Left ventricle myocardium inferior (tissue), 1 donor: ENCODE data around the gene TPO. TPM values are rescaled to one million over a fixed set of nuclear protein-coding genes. Genes with fewer than 3 reads are reported as not detected.

Experiments
- DNase-seq: peaks from one replicate; pipeline ENCODE4 v3.0.0-alpha.2; 2020
- H3K27ac ChIP-seq: fragments of 200-600 bp; replicated peaks from 2 replicates; pipeline ENCODE4 v1.8.0; 2021
- H3K27me3 ChIP-seq: fragments of 200-600 bp; 2 replicates; pipeline ENCODE4 v1.8.0; 2021; ENCODE audit warnings: low read depth
- H3K36me3 ChIP-seq: fragments of 200-600 bp; 2 replicates; pipeline ENCODE4 v1.8.0; 2021
- H3K4me1 ChIP-seq: fragments of 200-600 bp; 2 replicates; pipeline ENCODE4 v1.8.0; 2021
- H3K4me3 ChIP-seq: fragments of 200-600 bp; 2 replicates; pipeline ENCODE4 v1.8.0; 2021; ENCODE audit warnings: mild to moderate bottlenecking, moderate library complexity
- H3K9me3 ChIP-seq: fragments of 200-600 bp; replicated peaks from 2 replicates; pipeline ENCODE4 v1.8.0; 2021
- intact Hi-C: fragments of 100-400 bp; cut with micrococcal nuclease; formaldehyde crosslinking; loops from one replicate; pipeline ENCODE4 v1.11.0; 2022
- total RNA-seq: library from RNA; stranded (reverse); fragmentation: NEBNext Ultra II Directional; extraction: Animal tissue kit (Norgen Biotek cat#: 25700); gene quantifications from one replicate; pipeline ENCODE4 v1.2.1, GENCODE V29; 2021
- TF ChIP-seq, protein P1 (sequence below): fragments of 200-600 bp; IDR thresholded peaks from 2 replicates; pipeline ENCODE4 v1.8.0; 2021; ENCODE audit warnings: antibody characterized with exemption, mild to moderate bottlenecking, borderline replicate concordance
- donor health status: DM: no; HTN: yes; CAD: no; lungs with severe emphysema.

Gene TPO
- total RNA-seq, 1 donor from 2014 or later, result 7.1 TPM

DNA sequence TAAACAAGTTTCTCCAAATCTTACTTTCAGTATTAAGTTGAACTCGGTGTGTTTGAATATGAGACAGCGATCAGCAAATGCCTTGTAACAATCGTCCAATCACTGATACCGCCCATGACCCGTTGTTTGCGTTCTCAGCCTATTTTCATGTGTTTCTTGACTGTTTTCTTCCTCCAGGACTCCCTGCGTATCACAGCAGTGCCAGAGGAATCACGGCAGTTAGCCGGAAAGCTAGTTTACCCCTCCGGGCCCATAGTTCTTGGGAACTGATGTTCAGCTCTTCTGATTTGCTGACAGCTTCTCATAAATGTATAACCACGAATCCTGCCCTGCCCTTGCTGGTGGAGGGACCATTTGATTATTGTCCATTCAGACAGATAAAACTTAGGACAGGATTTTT lies 42.2 kb upstream of the TPO start:
- H3K4me3 ChIP-seq, result no peak overlapping the region
- H3K9me3 ChIP-seq, result no peaks in the 10 kb centered on the region
- DNase-seq, result no peak
- H3K27ac ChIP-seq, result no peak overlapping the region
- H3K4me1 ChIP-seq, result no peaks in the 10 kb centered on the region
- intact Hi-C loops, result no loop called here
- peaks cover 25% of the 10 kb centered on the region for H3K27me3 ChIP-seq
- TF ChIP-seq, protein P1, sequence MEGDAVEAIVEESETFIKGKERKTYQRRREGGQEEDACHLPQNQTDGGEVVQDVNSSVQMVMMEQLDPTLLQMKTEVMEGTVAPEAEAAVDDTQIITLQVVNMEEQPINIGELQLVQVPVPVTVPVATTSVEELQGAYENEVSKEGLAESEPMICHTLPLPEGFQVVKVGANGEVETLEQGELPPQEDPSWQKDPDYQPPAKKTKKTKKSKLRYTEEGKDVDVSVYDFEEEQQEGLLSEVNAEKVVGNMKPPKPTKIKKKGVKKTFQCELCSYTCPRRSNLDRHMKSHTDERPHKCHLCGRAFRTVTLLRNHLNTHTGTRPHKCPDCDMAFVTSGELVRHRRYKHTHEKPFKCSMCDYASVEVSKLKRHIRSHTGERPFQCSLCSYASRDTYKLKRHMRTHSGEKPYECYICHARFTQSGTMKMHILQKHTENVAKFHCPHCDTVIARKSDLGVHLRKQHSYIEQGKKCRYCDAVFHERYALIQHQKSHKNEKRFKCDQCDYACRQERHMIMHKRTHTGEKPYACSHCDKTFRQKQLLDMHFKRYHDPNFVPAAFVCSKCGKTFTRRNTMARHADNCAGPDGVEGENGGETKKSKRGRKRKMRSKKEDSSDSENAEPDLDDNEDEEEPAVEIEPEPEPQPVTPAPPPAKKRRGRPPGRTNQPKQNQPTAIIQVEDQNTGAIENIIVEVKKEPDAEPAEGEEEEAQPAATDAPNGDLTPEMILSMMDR, result no peak
- no peaks in the 10 kb centered on the region for H3K36me3 ChIP-seq

DNA sequence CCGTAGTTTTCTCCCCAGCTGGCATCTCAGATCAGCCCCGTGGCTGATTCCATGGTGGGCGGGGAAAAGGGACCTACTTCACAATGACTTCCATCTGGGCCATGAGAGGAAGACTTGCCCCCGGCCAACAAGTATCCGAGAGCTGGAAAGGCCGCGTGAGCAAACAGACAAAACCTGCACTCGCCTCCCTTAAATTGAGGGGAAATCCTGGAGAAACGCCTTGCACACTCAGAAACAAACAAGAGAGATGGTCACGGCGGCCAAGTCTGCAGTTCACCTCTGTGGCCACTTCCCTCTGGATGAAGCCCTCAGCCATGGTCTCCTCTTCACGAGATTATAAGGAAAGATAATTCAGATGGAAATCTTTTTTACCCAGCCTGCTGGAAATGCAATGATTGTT lies 39.4 kb upstream of the TPO start:
- intact Hi-C loops, result no loop called here

DNA sequence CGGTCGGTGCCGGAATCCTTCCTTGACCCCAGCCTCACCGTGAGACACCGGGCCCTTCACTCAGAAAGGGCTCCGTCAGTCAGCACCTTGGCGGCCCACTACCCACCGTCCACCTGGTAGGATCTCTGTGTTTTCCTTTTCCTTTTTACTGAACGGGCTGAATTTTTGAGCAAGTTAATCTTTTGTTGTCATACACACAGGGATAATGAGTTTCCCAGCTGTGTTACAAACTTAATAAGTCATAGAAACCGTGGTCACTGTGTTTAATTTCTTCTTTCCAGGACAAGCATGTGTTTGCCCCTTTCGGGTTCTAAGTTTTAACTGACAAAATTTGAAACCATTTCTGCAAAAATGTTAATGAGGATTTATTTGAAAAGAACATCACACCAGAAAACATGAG lies 39.0 kb upstream of the TPO start:
- H3K4me1 ChIP-seq, result no peaks in the 10 kb centered on the region
- no peaks in the 10 kb centered on the region for H3K9me3 ChIP-seq
- H3K27ac ChIP-seq, result peak overlapping the region; percentile 79
- H3K4me3 ChIP-seq, result peak overlapping the region; percentile 60
- H3K36me3 ChIP-seq, result no peaks in the 10 kb centered on the region
- peaks cover 22% of the 10 kb centered on the region for H3K27me3 ChIP-seq
- intact Hi-C loops, result no loop called here
- TF ChIP-seq, protein P1, result no peak
- no peak for DNase-seq

More for the DNA sequence above, 39.4 kb upstream of the TPO start:
- H3K27me3 ChIP-seq, result peaks cover 22% of the 10 kb centered on the region
- TF ChIP-seq, protein P1, result peak; percentile 28
- H3K27ac ChIP-seq, result peak overlapping the region; percentile 79
- peak overlapping the region; percentile 60 for H3K4me3 ChIP-seq
- no peak for DNase-seq
- no peaks in the 10 kb centered on the region for H3K4me1 ChIP-seq
- H3K36me3 ChIP-seq, result no peaks in the 10 kb centered on the region
- no peaks in the 10 kb centered on the region for H3K9me3 ChIP-seq

DNA sequence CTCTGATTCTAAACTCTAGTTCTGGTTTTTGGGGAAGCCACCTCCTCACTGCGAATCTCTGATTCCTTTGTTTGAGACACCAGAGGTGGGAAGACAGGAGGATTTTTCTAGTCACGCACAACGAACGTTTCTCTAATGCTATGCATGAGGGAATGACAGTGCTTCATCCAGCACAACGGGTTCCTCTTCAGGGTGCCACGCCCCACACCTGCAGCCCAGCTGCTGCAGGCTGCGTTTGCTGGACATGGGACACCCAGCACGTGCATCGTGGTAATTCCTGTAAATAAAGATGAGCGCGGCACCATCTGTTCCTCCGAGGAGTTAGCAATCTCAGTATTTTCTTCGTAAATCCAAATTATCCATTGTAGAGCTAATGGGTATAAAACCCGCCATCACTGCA lies 37.5 kb upstream of the TPO start:
- no peaks in the 10 kb centered on the region for H3K9me3 ChIP-seq
- no peak for DNase-seq
- TF ChIP-seq, protein P1, result no peak
- peaks cover 22% of the 10 kb centered on the region for H3K27me3 ChIP-seq
- peak overlapping the region; percentile 60 for H3K4me3 ChIP-seq
- intact Hi-C loops, result no loop called here
- no peaks in the 10 kb centered on the region for H3K36me3 ChIP-seq
- H3K4me1 ChIP-seq, result no peaks in the 10 kb centered on the region
- peak overlapping the region; percentile 79 for H3K27ac ChIP-seq

DNA sequence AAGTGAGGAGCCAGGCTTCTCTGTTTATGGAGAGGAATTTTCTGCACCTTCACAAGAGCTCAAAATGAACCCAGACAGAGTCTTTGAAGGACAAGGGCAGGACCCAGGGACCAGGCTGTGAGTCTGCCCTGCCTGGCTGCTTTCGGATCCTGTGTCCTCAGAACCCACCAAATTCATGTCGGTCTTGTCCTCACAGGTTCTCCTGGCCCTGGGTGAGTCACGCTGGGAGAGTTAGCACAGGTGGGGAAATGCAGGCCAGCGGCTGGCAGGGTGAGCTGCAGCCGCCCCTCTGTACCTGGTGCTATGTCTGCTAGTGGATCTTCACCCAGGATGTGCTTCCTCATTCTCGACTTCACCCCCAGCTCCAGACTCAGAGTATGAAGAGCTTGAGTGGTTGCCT lies 35.8 kb upstream of the TPO start:
- no peaks in the 10 kb centered on the region for H3K36me3 ChIP-seq
- H3K4me1 ChIP-seq, result no peaks in the 10 kb centered on the region
- H3K27me3 ChIP-seq, result peaks cover 9% of the 10 kb centered on the region
- DNase-seq, result no peak
- H3K4me3 ChIP-seq, result peak overlapping the region; percentile 60
- H3K27ac ChIP-seq, result no peak overlapping the region
- H3K9me3 ChIP-seq, result no peaks in the 10 kb centered on the region
- TF ChIP-seq, protein P1, result no peak
- intact Hi-C loops, result no loop called here
